ENCODE measurements around the gene TTLL7. TPM values are rescaled to one million over a fixed set of nuclear protein-coding genes. Genes with fewer than 3 reads are reported as not detected.
"Not testable (repeated sequence)": the region's sequence is repeated elsewhere in the genome, so short reads cannot be mapped to it uniquely, and the experiment has no call there.

The TTLL7 gene
- total RNA-seq, 2 donors from 2014 or later, result 24.7 to 26.6 TPM

DNA sequence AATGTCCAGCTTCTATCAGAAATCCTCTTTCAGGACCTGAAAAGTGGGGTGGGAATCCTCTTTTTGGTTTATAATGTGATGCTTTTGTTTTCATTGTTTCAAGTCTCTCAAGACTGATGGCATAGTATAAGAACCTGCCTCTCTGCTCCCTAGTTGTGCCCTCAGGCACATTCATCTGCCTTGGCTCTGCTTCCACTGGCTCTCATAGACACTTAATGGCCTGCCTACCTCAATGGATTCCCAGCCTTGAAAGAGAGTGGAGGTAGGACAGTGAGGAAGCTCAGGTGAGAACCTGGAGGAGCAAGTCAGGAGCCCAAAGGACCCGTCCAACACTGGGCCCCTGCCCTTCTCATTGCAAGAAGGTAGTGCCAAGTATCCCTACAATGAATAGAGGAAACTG is 4.8 kb downstream of the TTLL7 start:
- intact Hi-C loops (cut with DNase I), result loop anchor here (10.0 kb wide), 1 partner anchor 81 kb away; no protein-coding TSS in a partner anchor
- 79% methylated on average over 1 of the region's 1 CpG for WGBS
- Histone ChIP-seq H3K9me3 (no peaks in the 10 kb centered on the region), H3K27ac (no peak overlapping the region), H3K36me3 (no peaks in the 10 kb centered on the region), H3K27me3 (replicated peaks; ENCODE audit: insufficient read depth) (no peaks in the 10 kb centered on the region), H3K4me3 (no peak overlapping the region), H3K4me1 (replicated peaks) (no peaks in the 10 kb centered on the region)
- no peak for DNase-seq (ENCODE audit: low spot score)
- TF ChIP-seq POLR2AphosphoS5 (IDR thresholded peaks at IDR 0.05), result no peak
- TF ChIP-seq, protein P1, sequence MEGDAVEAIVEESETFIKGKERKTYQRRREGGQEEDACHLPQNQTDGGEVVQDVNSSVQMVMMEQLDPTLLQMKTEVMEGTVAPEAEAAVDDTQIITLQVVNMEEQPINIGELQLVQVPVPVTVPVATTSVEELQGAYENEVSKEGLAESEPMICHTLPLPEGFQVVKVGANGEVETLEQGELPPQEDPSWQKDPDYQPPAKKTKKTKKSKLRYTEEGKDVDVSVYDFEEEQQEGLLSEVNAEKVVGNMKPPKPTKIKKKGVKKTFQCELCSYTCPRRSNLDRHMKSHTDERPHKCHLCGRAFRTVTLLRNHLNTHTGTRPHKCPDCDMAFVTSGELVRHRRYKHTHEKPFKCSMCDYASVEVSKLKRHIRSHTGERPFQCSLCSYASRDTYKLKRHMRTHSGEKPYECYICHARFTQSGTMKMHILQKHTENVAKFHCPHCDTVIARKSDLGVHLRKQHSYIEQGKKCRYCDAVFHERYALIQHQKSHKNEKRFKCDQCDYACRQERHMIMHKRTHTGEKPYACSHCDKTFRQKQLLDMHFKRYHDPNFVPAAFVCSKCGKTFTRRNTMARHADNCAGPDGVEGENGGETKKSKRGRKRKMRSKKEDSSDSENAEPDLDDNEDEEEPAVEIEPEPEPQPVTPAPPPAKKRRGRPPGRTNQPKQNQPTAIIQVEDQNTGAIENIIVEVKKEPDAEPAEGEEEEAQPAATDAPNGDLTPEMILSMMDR (IDR thresholded peaks at IDR 0.05), result no peak
- TF ChIP-seq POLR2A (IDR thresholded peaks at IDR 0.05), result no peak

DNA sequence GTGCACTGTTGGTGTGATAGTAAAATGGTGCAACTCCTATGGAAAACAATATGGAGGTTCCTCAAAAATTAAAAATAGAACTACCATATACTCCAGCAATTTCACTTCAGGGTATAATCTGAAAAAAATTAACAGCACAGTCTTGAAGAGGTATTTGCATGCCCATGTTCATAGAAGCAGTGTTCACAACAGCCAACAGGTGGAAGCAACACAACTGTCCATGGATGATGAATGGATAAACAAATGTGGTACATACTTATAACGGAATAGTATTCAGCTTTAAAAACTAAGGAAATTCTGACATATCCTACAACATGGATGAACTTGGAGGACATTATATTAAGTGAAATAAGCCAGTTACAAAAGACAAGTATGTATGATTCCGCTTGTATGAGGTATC is 8.2 kb downstream of the TTLL7 start:
- no peak for DNase-seq (ENCODE audit: low spot score)
- TF ChIP-seq POLR2A (IDR thresholded peaks at IDR 0.05) (no peak), POLR2AphosphoS5 (IDR thresholded peaks at IDR 0.05) (no peak)
- TF ChIP-seq, protein P1 (IDR thresholded peaks at IDR 0.05), result no peak
- WGBS, result 92% methylated on average over 2 of the region's 2 CpGs

DNA sequence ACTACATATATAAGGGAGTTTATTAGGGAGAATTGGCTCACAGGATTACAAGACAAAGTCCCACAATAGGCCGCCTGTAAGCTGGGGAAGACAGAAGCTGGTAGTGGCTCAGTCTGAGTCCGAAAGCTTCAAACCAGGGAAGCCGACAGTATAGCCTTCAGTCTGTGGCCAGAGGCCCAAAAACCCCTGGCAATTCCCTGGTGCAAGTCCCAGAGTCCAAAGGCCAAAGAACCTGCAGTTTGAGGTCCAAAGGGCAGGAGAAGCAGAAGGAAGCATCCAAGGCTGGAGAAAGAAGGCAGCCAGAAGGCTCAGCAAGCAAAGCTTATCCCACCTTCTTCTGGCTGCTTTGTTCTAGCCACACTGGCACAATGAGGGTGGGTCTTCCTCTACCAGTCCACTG is 13.9 kb downstream of the TTLL7 start:
- WGBS, result 99% methylated on average over 3 of the region's 3 CpGs
- TF ChIP-seq POLR2AphosphoS5 (IDR thresholded peaks at IDR 0.05) (no peak), POLR2A (IDR thresholded peaks at IDR 0.05) (no peak)
- TF ChIP-seq, protein P1 (IDR thresholded peaks at IDR 0.05), result no peak
- no peaks in the 10 kb centered on the region for H3K9me3 ChIP-seq

More for the DNA sequence above, 8.2 kb downstream of the TTLL7 start:
- H3K36me3 ChIP-seq, result no peaks in the 10 kb centered on the region
- no peak overlapping the region for H3K27ac ChIP-seq
- intact Hi-C loops (cut with DNase I), result loop anchor here (10.0 kb wide), 1 partner anchor 84 kb away; no protein-coding TSS in a partner anchor
- no peaks in the 10 kb centered on the region for H3K4me1 ChIP-seq (replicated peaks)
- H3K4me3 ChIP-seq, result no peak overlapping the region
- no peaks in the 10 kb centered on the region for H3K9me3 ChIP-seq
- no peaks in the 10 kb centered on the region for H3K27me3 ChIP-seq (replicated peaks; ENCODE audit: insufficient read depth)

DNA sequence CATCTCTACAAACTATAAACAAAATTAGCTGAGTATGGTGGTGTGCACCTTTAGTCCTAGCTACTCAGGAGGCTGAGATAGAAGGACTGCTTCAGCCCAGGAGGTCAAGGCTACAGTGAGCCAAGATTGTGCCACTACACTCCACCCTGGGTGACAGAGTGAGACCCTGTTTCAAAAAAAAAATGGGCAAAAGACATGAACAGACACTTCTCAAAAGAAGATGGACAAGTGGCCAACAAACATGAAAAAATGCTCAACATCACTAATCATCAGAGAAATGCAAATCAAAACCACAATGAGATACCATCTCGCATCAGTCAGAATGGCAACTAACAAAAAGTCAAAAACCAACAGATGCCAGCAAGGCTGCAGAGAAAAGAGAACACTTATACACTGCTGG is 15.0 kb downstream of the TTLL7 start:
- H3K4me1 ChIP-seq (replicated peaks); H3K27me3 ChIP-seq (replicated peaks; ENCODE audit: insufficient read depth); H3K9me3 ChIP-seq; H3K36me3 ChIP-seq; H3K4me3 ChIP-seq; intact Hi-C loops (cut with DNase I); H3K27ac ChIP-seq; DNase-seq (ENCODE audit: low spot score): not testable (repeated sequence)
- WGBS, result 100% methylated on average over 1 of the region's 1 CpG

More for the DNA sequence above, 13.9 kb downstream of the TTLL7 start:
- Histone ChIP-seq H3K27ac (no peak overlapping the region), H3K36me3 (no peaks in the 10 kb centered on the region), H3K27me3 (replicated peaks; ENCODE audit: insufficient read depth) (no peaks in the 10 kb centered on the region), H3K4me1 (replicated peaks) (no peaks in the 10 kb centered on the region), H3K4me3 (no peak overlapping the region)
- intact Hi-C loops (cut with DNase I), result no loop called here
- no peak for DNase-seq (ENCODE audit: low spot score)

DNA sequence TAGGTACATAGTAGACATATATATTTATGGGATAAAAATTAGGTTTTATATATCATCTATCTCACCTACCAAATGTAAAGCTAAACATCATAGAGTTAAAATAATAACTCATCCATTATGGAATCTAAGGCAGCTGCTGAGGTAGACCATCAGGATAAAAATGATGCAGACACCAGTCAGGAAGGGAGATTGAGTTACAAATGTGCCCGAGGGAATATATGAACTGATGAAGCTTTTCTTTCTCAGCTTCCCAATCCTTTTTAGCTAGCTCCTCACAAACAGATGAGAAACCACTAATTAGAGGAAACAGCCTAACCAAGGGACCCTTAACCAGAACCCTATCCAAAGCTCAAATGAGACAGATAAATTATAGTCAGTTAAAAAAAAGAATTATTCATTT is 20.9 kb downstream of the TTLL7 start:
- WGBS, result 67% methylated on average over 1 of the region's 1 CpG

More for the DNA sequence above, 20.9 kb downstream of the TTLL7 start:
- Histone ChIP-seq H3K9me3 (no peaks in the 10 kb centered on the region), H3K27me3 (replicated peaks; ENCODE audit: insufficient read depth) (no peaks in the 10 kb centered on the region), H3K4me1 (replicated peaks) (no peaks in the 10 kb centered on the region), H3K27ac (no peak overlapping the region), H3K4me3 (no peak overlapping the region), H3K36me3 (no peaks in the 10 kb centered on the region)
- no peak for DNase-seq (ENCODE audit: low spot score)
- intact Hi-C loops (cut with DNase I), result no loop called here
- TF ChIP-seq POLR2A (IDR thresholded peaks at IDR 0.05) (no peak), POLR2AphosphoS5 (IDR thresholded peaks at IDR 0.05) (no peak)
- TF ChIP-seq, protein P1 (IDR thresholded peaks at IDR 0.05), result no peak

Data from prostate gland (tissue), 2 donors.